CD1c-positive myeloid dendritic cell (primary cell): ENCODE measurements around the gene PSMB7.

Source experiments
- DNase-seq: peaks from one replicate; pipeline ENCODE4 v3.0.0-alpha.2; 2016; ENCODE audit errors: extremely low spot score

The PSMB7 gene

GRCh38 chr9:124357721-124358361 is 57.4 kb downstream of the PSMB7 start:
- no peak for DNase-seq

- no peak for DNase-seq
Observed at GRCh38 chr9:124356745-124357390, 58.4 kb downstream of the PSMB7 start.

DNA sequence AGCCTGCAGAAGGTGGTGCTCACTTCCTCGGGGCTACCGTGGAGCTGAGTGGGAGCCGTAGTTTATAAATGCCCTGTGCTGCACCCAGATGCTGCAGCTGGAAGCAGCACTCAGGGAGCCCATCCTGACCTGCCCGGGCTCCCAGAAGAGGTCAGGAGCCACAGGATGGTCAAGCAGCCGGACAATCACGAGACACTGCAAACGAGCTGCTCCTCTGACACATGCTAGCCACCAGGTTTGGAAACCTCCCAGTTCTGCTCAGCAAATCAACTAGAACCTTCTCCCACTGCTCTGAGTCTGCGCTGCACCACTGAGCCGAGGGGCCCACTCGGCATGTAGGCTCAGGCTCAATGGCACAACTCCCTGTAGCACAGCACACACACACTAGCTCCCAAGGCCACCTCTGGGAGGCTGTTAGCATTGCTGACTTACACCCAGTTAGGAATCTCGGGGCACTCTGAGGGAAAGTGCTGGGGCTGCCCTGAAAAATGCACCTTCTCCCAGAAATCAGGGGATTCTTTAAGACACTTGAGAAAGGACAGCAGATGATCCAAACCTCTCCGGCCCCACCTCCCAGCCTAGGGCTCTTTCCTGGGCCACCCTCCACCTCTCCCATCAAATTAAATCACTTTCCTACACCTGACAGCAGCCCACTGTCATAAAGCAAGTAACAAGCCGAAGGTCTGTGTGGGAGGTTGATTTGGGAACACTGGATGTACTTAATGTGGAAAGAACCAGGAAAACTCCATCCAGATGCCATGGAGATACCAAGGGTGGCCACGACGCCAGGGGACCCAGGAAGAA is 59.1 kb downstream of the PSMB7 start:
- DNase-seq = no peak

DNA sequence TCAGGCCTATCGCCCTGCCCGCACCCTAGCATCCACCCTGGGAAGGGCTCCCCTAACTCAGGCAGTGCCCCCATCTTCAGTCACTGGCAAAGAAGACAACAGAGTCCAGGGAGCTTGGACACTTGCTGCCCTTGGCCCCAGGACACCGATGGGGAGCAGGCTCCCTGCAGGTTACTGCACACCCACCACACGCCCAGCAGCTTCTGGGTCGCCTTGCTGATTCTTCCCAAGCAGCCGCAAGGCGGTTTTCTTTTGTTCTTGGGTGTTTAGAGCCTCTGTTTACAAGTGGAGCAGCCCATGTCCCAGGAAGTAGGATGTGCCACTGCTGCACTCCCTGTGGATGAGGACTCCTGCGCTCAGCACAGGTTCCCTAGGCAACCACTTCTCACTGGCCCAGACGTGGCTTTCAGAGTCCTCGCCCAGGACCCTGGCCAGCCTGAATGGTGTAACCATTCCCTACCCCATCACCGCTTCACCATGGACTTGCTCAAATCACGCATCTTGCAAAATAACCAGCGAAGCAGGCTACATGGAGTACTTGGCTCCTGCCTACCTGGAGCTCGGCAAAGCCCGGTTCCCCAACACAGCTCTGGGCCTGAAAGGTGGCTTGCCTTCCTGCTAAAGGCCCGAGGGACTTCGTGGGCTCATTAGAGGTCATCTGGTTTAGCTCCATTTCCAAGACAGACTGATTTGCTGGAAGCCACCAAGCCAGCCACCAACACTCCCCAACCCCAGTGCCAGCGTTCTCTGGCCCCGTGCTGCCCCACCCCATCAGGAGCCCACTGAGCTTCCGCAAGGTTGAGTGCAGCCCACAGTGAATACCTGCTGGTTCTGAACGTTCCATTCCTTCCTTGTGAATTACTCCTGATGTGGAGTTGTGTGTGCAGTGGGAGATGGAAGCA is 60.0 kb downstream of the PSMB7 start:
- no peak for DNase-seq

DNA sequence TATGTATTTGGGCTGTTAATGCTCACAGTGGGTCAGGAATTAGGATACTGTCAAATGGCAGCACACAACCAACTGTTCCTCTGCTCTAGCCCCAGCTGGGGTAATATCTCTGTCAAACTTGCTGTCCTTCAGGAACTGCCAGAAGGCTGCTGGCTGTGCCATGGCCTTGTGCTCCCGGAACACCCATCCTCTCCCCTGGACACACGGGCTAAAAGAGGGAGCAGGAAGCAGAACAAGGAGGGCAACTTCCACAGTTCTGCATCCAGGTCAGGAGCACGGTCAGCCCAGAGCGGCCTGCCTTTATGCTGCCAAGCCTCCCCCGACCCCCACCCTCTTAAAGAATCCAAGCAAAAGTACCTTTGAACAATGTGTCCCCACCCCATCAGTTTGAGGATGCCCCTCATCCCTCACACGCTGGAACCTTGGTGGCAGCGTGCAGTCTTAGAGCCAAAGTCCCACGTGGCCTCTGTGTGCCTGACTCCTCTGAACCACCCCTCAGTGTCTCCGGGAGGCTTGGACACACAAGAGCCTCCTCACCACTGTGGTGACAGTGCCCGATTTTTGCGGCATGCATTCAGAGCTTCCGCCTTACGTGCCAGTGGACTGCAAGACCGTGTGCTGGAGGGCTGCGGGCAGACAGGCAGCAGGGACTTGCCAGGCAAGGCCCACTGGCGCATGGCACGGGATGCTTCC is 60.8 kb downstream of the PSMB7 start:
- DNase-seq = no peak

- DNase-seq = no peak
Observed at GRCh38 chr9:124353811-124354274, 61.4 kb downstream of the PSMB7 start.

DNA sequence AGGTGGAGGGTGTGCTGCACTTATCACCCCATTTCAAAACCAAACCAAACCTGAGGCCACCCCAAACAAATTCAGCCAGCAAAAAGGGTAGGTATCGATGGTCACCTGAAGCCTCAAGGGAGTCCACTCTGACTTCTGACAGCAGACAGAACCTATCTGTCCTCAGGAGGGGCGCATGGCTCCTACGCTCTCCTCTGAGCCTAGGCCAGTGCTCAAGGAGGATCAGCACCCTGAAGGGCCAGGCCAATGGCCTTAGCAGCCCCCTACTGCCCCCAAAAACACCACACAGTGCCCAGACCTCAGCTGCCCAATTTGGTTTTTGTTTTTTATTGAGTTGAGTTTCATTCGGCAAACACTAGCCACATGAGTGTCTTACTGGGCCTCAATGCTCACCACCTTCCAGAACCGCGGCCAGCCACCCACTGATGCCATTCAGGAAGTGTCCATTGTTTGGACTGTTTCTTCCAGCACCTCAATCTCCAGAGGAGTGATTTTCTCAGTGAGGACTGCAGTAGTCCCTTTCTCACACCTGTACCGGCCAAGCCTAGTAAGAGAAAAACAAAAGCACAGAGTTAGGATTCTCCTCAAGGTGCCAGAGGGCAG is 62.0 kb downstream of the PSMB7 start:
- DNase-seq = no peak

DNA sequence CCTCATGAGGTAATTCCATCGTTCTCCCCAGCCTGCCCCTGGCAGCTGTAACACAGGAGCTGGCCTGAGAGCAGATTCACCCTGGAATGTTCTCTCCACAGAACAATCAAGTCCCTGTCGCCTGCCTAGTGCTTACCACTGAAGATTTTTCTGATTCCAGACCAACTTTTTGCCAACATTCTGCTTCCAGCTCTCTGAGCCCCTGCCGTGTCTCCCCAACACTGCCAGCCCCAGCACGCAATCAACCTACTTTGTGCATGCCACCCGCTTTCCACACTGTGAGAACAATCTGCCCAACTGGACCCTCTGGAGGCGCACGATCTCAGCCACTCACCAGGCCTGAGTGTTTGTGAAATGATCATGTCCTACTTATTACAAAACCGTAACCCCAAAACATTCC is 62.6 kb downstream of the PSMB7 start:
- no peak for DNase-seq

DNA sequence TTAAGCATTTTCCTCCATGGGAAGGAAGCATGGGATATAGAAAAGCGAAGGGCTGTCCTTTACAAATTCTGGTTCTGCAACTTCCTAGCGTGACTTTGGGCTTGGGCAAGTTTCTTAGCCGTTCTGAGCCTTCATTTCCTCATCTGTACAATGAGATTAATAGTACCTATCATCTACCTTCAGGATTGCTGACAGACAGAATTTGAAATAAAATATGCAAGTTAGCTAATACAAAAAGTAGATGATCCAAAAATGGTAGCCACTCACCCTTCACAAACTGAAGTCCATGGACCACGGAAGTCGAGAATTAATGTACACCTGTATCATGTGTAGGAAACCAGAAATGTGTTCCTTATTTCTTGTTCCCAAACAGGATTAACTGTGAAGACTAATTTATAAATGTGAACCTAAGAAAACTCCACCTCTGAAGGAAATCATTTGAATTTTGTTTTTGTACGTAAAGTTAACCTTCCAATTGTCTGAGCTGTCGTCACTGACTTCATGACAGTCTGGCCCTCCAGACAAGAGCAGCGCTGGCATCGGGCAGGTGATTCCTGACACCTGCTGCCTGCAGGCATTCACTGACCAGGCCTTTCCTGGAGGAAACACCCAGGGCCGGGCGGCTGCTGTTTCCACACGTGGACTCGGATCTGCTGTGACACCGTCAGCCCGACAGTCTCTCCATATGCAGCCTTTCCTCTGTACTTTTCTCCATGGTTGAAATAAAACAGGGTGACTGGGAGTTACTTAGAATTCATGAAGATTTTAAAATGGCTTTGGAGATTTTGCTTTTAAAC is 63.4 kb downstream of the PSMB7 start:
- DNase-seq = no peak

GRCh38 chr9:124350494-124351263 is 64.6 kb downstream of the PSMB7 start:
- DNase-seq = no peak

GRCh38 chr9:124349675-124350493 is 65.4 kb downstream of the PSMB7 start:
- no peak for DNase-seq

DNA sequence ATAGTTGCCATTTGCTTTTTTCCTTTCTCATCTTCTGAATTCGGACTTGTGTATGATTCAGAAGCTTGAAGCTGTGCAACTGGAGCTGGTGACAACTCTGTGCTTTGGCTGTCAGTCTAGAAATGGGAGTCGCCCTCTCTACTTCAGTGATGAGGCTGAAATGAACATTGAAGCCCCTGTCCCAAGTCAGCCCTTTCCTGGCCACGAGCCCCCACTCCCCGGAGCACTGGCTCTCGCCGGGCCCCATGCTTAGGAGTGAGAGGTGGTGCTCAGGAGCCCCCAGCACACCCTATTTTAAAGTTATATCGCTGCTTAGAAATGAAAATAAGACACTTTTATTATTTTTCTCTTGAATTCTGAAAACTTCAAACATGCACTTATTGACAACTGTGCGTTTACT is 66.0 kb downstream of the PSMB7 start:
- no peak for DNase-seq

GRCh38 chr9:124348831-124349230 is 66.4 kb downstream of the PSMB7 start:
- no peak for DNase-seq

DNA sequence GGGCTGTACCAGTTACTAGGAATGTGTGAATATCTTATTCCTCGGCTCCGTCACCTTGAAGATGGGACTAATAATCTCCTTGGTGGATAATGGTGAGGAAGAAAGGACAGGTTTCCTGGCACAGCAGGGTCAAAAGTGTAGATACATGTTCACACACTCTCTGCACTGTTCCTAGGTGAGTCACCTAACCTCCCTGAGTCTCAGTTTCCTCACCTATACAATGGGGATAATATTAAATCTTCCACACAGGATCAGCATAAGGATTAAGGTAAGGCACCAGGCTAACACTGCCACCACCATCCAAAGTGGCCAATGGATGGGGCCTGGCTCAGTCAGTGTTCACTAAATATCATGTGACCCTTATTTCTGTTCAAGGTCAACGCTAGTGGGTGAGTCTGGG is 66.9 kb downstream of the PSMB7 start:
- DNase-seq = no peak

DNA sequence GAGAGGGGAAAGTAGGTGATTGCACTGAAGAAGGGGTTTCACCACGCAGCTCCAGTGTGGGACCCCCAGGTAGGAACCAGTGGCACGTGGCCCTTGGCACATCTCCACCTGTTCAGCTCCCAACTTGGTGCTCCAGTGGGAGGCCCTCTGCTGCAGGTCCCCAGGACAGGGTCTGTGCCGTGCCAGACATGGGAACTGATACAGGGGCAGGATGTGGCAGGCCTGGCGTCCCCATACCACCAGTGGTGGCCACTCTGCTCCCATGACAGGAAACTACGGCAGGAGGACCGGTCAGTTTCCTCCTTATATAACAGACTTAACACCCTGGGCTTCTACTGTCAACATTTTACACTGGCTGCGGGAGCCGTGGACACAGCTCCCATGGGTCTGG is 67.3 kb downstream of the PSMB7 start:
- no peak for DNase-seq

DNA sequence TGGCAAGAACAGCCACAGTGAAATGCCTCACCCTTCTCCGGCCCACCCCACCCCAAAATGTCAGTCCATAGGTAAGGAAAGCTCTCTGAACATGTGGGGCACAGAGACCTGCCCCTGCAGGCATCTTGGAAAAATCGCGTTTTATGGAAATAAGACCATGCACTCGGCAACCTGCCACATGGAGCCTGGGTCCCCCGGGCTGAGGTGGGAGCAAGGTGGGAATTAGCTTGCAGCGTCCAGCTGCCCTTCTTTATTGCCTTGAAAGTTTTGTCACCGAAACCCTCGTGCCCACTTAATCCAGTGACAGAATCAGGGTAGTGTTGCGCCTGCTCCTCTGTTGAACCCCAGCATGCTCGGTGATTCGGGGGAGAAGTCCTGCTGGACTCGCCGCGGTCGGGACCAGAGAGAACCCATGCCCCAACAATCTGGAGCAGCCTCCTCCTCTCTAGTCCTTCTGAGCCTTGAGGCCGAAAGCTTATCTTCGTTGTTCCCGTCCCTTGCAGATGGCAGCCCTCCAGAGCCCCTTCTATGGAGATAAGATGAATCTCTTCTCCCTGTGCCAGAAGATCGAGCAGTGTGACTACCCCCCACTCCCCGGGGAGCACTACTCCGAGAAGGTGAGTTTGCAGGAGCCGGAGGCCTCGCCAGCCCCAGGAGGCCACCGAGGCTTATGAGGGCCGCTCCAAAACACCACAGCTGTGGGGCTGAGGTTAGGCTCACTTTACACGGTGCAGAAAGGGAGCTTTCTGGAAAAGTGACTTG is 67.9 kb downstream of the PSMB7 start:
- DNase-seq = no peak

DNA sequence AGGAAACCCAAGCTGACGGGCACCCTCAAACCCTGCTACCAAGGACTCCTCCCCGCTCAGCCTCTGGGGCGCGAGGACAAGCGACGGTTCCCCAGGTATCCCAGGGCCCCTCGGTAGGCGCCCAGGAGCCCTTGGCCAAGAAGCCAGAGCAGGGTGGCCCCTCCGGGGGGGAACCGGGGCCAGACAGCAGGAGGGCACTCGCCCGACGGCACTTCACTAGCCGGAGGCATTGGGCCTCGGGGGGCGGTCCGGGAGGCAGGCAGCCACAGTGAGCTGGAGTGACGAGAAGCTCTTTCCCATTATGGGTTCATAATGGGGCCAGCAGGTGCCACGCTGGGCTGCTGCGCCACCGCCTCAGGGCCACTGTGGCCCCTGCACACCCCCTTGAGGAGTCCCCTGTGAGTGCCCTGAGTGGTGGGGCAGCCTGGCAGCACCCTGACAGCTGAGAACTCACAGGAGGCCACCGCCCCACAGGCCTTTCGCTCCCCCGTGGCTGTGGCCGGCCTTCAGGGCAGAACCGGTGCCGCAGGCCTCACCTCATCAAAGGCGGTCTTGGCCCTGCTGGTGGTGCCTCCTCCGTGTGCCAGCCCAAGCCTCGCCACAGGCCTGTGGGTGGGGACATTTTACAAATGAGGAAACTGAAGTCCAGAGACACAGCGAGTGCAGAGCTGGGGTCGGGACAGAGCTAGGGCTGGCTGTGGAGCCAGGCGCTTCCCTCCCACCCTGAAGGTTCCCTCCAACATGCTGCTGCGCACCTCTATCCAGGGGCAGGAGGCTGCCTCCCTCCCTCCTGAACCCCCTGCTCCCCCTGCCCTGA is 68.7 kb downstream of the PSMB7 start:
- DNase-seq = no peak
